HuH-7 (cell line): Measurements from ENCODE around the gene AHR.

Experiments
- DNase-seq: peaks from one replicate; pipeline ENCODE4 v3.0.0; 2011; ENCODE audit warnings: low spot score

AHR gene

GRCh38 chr7:17304926-17305325 is 6.5 kb downstream of the AHR start:
- no peak for DNase-seq

- no peak for DNase-seq
Observed at GRCh38 chr7:17305387-17306171, 7.1 kb downstream of the AHR start.

- no peak for DNase-seq
Observed at GRCh38 chr7:17307000-17307399, 8.5 kb downstream of the AHR start.

- DNase-seq, result no peak
Observed at GRCh38 chr7:17307558-17307957, 9.1 kb downstream of the AHR start.

- DNase-seq, result no peak
Observed at GRCh38 chr7:17307969-17308648, 9.7 kb downstream of the AHR start.

GRCh38 chr7:17311194-17311593 is 12.7 kb downstream of the AHR start:
- no peak for DNase-seq

GRCh38 chr7:17311952-17312351 is 13.5 kb downstream of the AHR start:
- DNase-seq, result no peak

- no peak for DNase-seq
Observed at GRCh38 chr7:17312641-17313040, 14.2 kb downstream of the AHR start.

- no peak for DNase-seq
Observed at GRCh38 chr7:17313194-17313593, 14.7 kb downstream of the AHR start.

GRCh38 chr7:17315974-17316373 is 17.5 kb downstream of the AHR start:
- no peak for DNase-seq

- no peak for DNase-seq
Observed at GRCh38 chr7:17318146-17318545, 19.7 kb downstream of the AHR start.

GRCh38 chr7:17319164-17320101 is 21.0 kb downstream of the AHR start:
- DNase-seq, result no peak

GRCh38 chr7:17320102-17320497 is 21.6 kb downstream of the AHR start:
- DNase-seq, result no peak

- no peak for DNase-seq
Observed at GRCh38 chr7:17320657-17321056, 22.2 kb downstream of the AHR start.

- no peak for DNase-seq
Observed at GRCh38 chr7:17325364-17325763, 26.9 kb downstream of the AHR start.

- no peak for DNase-seq
Observed at GRCh38 chr7:17326378-17326777, 27.9 kb downstream of the AHR start.

- no peak for DNase-seq
Observed at GRCh38 chr7:17328641-17329040, 30.2 kb downstream of the AHR start.

- no peak for DNase-seq
Observed at GRCh38 chr7:17329440-17329839, 31.0 kb downstream of the AHR start.

GRCh38 chr7:17331891-17332501 is 33.5 kb downstream of the AHR start:
- DNase-seq, result no peak

- DNase-seq, result no peak
Observed at GRCh38 chr7:17333221-17333620, 34.8 kb downstream of the AHR start.

- DNase-seq, result no peak
Observed at GRCh38 chr7:17336168-17336567, 37.7 kb downstream of the AHR start.

GRCh38 chr7:17339139-17339538 is 40.7 kb downstream of the AHR start:
- DNase-seq, result no peak
